Panc1 (cell line): ENCODE measurements around the gene AGPAT3. TPM values are rescaled to one million over a fixed set of nuclear protein-coding genes. Genes with fewer than 3 reads are reported as not detected.

ENCODE experiments used
- ATAC-seq: fragments of 200-7000 bp; cut with Tn5 transposase; 2 replicates; pipeline ENCODE4 v1.9.1; 2020; ENCODE audit warnings: mild to moderate bottlenecking, moderate library complexity
- BruUV-seq: library from RNA; stranded (reverse); fragments of 400-500 nt; replicated peaks from 2 replicates; lab custom pipeline; 2021; lab: Mats Ljungman, UMichigan
- CTCF ChIA-PET: fragments of 300-600 bp; sonication (Branson Sonifier 250); formaldehyde crosslinking; loops from one replicate; lab custom pipeline; 2022; ENCODE audit warnings: antibody characterized with exemption; lab: Charles Lee
- POLR2A ChIA-PET: fragments of 300-600 bp; sonication (Branson Sonifier 250); formaldehyde crosslinking; loops from one replicate; lab custom pipeline; 2022; ENCODE audit warnings: antibody characterized with exemption; lab: Charles Lee
- DNase-seq: peaks from one replicate; pipeline ENCODE4 v3.0.0-alpha.2; 2010; ENCODE audit warnings: low read depth, low spot score
- H3K27ac ChIP-seq: 2 replicates; pipeline ENCODE4 v1.5.1; 2011; ENCODE audit warnings: mild to moderate bottlenecking, low read length, inconsistent platforms
- H3K27me3 ChIP-seq: fragments of 200-500 bp; sonication (Bioruptor generic); 2 replicates; pipeline ENCODE4 v1.6.0; 2014; ENCODE audit warnings: low read length, inconsistent platforms; ENCODE audit not compliant: control insufficient read depth, insufficient read depth
- H3K36me3 ChIP-seq: fragments of 200-500 bp; sonication (Bioruptor generic); 2 replicates; pipeline ENCODE4 v1.5.1; 2014; ENCODE audit warnings: inconsistent platforms, mild to moderate bottlenecking, low read length, moderate library complexity; ENCODE audit not compliant: control insufficient read depth, insufficient read depth
- H3K4me1 ChIP-seq: 2 replicates; pipeline ENCODE4 v1.5.1; 2011; ENCODE audit warnings: inconsistent platforms, mild to moderate bottlenecking, low read length, moderate library complexity; ENCODE audit not compliant: control insufficient read depth, insufficient read depth
- H3K4me3 ChIP-seq, 2 experiments: 2 replicates each; pipeline ENCODE4 v1.5.1; 2011 to 2012; ENCODE audit warnings: low read depth in 2 of 2, low read length in 2 of 2, mild to moderate bottlenecking in 2 of 2, inconsistent platforms in 1 of 2, moderate library complexity in 1 of 2
- H3K9me3 ChIP-seq: fragments of 200-500 bp; sonication (Bioruptor generic); 2 replicates; pipeline ENCODE4 v1.5.1; 2014; ENCODE audit warnings: low read depth, mild to moderate bottlenecking, inconsistent platforms, low read length, moderate library complexity; ENCODE audit not compliant: control insufficient read depth, insufficient read depth
- POLR2AphosphoS5 ChIP-seq: IDR thresholded peaks from 2 replicates; pipeline ENCODE4 v1.6.1; 2012; ENCODE audit warnings: mild to moderate bottlenecking, low read depth, low read length, moderate library complexity
- REST ChIP-seq, 2 experiments: IDR thresholded peaks; 2 replicates each; pipeline ENCODE4 v1.6.1; 2011 to 2012; ENCODE audit warnings: low read depth in 2 of 2, control low read depth in 1 of 2, low read length in 1 of 2, mild to moderate bottlenecking in 1 of 2, moderate library complexity in 1 of 2; ENCODE audit not compliant: insufficient read depth in 1 of 2
- SIN3A ChIP-seq: IDR thresholded peaks from 2 replicates; pipeline ENCODE4 v1.6.1; 2012; ENCODE audit warnings: low read depth, mild to moderate bottlenecking, low read length, moderate library complexity, borderline replicate concordance; ENCODE audit not compliant: insufficient read depth
- TCF7L2 ChIP-seq: IDR thresholded peaks from 2 replicates; pipeline ENCODE4 v1.6.1; 2011; ENCODE audit warnings: mild to moderate bottlenecking, low read depth, low read length, inconsistent platforms
- in situ Hi-C: cut with HindIII; loops from 2 replicates; pipeline ENCODE4 v1.10.0; 2016; ENCODE audit warnings: low sequenced_read_pairs, low pct_unique_long_range_greater_than_20kb
- intact Hi-C: fragments of 100-400 bp; cut with micrococcal nuclease; formaldehyde crosslinking; loops from one replicate; pipeline ENCODE4 v1.10.0; 2022; ENCODE audit not compliant: unreplicated experiment
- total RNA-seq: library from RNA; stranded (reverse); gene quantifications from one replicate; pipeline ENCODE4 v1.2.1, GENCODE V29; 2021; ENCODE audit not compliant: unreplicated experiment
- TF ChIP-seq, protein P1 (sequence below): fragments of 450-650 bp; IDR thresholded peaks from 2 replicates; pipeline ENCODE4 v1.5.1; 2017; ENCODE audit warnings: mild to moderate bottlenecking

The AGPAT3 gene
- total RNA-seq, 1 experiment from 2014 or later: 40.1 TPM

DNA sequence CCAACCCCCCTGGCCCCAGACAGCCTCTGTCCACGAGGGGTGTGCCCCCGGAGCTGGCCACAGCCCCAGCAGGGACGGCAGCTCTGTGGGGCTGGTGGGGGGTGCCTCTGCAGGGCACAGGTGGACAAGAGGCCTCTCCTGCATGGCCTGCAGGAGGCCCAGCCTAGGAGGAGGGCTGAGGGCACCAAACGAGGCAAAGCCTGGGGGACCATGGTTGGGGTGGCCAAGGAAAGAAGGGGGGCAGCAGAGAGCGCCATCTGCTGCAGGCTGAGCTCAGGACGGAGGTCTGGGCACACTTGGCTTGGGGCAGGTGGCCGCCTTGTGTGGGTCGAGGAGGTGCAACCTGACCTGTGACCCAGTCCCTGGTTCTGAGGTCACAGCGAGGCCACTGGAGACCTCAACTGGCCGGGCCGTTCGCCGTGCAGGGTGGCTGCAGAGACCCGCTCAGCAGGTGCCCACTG lies 48.4 kb upstream of the AGPAT3 start:
- H3K4me1 ChIP-seq: peaks cover 5% of the 10 kb centered on the region
- intact Hi-C loops (no loop called here), in situ Hi-C loops (no loop called here)
- BruUV-seq: no TSS peak
- no peak overlapping the region for H3K4me3 ChIP-seq
- no peak overlapping the region for H3K27ac ChIP-seq
- CTCF ChIA-PET: interaction anchor here (0.6 kb wide), 1 partner anchor 145 kb away, joined by 7 read pairs; no protein-coding TSS in a partner anchor
- POLR2A ChIA-PET: no interaction called here
- TF ChIP-seq POLR2AphosphoS5: no peak
- TF ChIP-seq, protein P1, sequence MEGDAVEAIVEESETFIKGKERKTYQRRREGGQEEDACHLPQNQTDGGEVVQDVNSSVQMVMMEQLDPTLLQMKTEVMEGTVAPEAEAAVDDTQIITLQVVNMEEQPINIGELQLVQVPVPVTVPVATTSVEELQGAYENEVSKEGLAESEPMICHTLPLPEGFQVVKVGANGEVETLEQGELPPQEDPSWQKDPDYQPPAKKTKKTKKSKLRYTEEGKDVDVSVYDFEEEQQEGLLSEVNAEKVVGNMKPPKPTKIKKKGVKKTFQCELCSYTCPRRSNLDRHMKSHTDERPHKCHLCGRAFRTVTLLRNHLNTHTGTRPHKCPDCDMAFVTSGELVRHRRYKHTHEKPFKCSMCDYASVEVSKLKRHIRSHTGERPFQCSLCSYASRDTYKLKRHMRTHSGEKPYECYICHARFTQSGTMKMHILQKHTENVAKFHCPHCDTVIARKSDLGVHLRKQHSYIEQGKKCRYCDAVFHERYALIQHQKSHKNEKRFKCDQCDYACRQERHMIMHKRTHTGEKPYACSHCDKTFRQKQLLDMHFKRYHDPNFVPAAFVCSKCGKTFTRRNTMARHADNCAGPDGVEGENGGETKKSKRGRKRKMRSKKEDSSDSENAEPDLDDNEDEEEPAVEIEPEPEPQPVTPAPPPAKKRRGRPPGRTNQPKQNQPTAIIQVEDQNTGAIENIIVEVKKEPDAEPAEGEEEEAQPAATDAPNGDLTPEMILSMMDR: peak; percentile 45; the same call in 1 of the 2 replicates
- no peak for TF ChIP-seq TCF7L2
- no peak for TF ChIP-seq SIN3A
- TF ChIP-seq REST (IDR thresholded peaks at IDR 0.05; ENCODE audit: insufficient read depth in 1 of 2, low read depth in 2 of 2, low read length in 1 of 2): no peak
- no peaks in the 10 kb centered on the region for H3K27me3 ChIP-seq
- DNase-seq: no peak
- H3K36me3 ChIP-seq: no peaks in the 10 kb centered on the region
- H3K9me3 ChIP-seq: no peaks in the 10 kb centered on the region
- ATAC-seq: no peak

- intact Hi-C loops: no loop called here
- CTCF ChIA-PET: interaction anchor here (0.6 kb wide), 1 partner anchor 114 kb away, joined by 3 read pairs; no protein-coding TSS in a partner anchor
- no peak for ATAC-seq
- no peaks in the 10 kb centered on the region for H3K9me3 ChIP-seq
- BruUV-seq: no TSS peak
- H3K36me3 ChIP-seq: no peaks in the 10 kb centered on the region
- no peaks in the 10 kb centered on the region for H3K27me3 ChIP-seq
- no peak for DNase-seq
- no peak overlapping the region for H3K4me3 ChIP-seq
- in situ Hi-C loops: no loop called here
- H3K27ac ChIP-seq: no peak overlapping the region
- H3K4me1 ChIP-seq: no peaks in the 10 kb centered on the region; the same call in 1 of the 2 replicates
- TF ChIP-seq REST (IDR thresholded peaks at IDR 0.05; ENCODE audit: insufficient read depth in 1 of 2, low read depth in 2 of 2, low read length in 1 of 2) (no peak), POLR2AphosphoS5 (no peak)
- POLR2A ChIA-PET: no interaction called here
These were observed 47.6 kb upstream of the AGPAT3 start for GRCh38 chr21:43817157-43818086.
